Peyer's patch (tissue), 4 donors: ENCODE results near the gene ABCA13. TPM values are rescaled to one million over a fixed set of nuclear protein-coding genes. Genes with fewer than 3 reads are reported as not detected.

Experiments used
- DNase-seq, 3 donors: peaks; one replicate each; pipeline ENCODE4 v3.0.0-alpha.2; 2017 to 2019
- H3K27ac ChIP-seq, 4 donors: fragments of 200-600 bp; sonication (generic); one replicate each; pipeline ENCODE4 v1.5.1; 2016 to 2019
- H3K27me3 ChIP-seq, 2 donors: fragments of 200-600 bp; sonication (generic); one replicate each; pipeline ENCODE4 v1.5.1; 2019
- H3K36me3 ChIP-seq, 3 donors: fragments of 200-600 bp; sonication (generic); one replicate each; pipeline ENCODE4 v1.5.1; 2016 to 2019
- H3K4me1 ChIP-seq, 4 donors: fragments of 200-600 bp; sonication (generic); one replicate each; pipeline ENCODE4 v1.5.1; 2016 to 2019
- H3K4me3 ChIP-seq, 4 donors: fragments of 200-600 bp; sonication (generic); 1 replicate in 3 of 4; 2 replicates in 1 of 4; pipeline ENCODE4 v1.5.1; 2016 to 2019; ENCODE audit warnings: mild to moderate bottlenecking in 1 of 4
- H3K9me3 ChIP-seq, 4 donors: fragments of 200-600 bp; sonication (generic); one replicate each; pipeline ENCODE4 v1.5.1; 2016 to 2019; ENCODE audit warnings: mild to moderate bottlenecking in 1 of 4
- POLR2A ChIP-seq, 2 donors: fragments of 450-650 bp; IDR thresholded peaks; one replicate each; pipeline ENCODE4 v1.5.1; 2017; ENCODE audit warnings: antibody characterized with exemption in 2 of 2, mild to moderate bottlenecking in 2 of 2, moderate library complexity in 2 of 2
- total RNA-seq, 4 donors: library from RNA; depleted of rRNA; stranded (reverse); fragments of >200 nt; gene quantifications; one replicate each; pipeline ENCODE4 v1.1.0, GENCODE V29; 2016
- TF ChIP-seq, protein P1 (sequence below), 6 experiments: fragments of 450-650 bp in 4 of 6; fragments of 200-600 bp in 2 of 6; sonication (generic) in 1 of 6; IDR thresholded peaks; one replicate each; pipeline ENCODE4 v1.5.1; 2017 to 2019; ENCODE audit warnings: antibody characterized with exemption in 6 of 6, mild to moderate bottlenecking in 3 of 6, moderate library complexity in 1 of 6

ABCA13 gene
- total RNA-seq, 4 donors from 2014 or later = 0.53 to 2.7 (median 1.7) TPM

- Histone ChIP-seq H3K4me1 (no peaks in the 10 kb centered on the region), H3K27ac (no peak overlapping the region), H3K9me3 (no peaks in the 10 kb centered on the region), H3K36me3 (no peaks in the 10 kb centered on the region), H3K27me3 (no peaks in the 10 kb centered on the region), H3K4me3 (no peak overlapping the region)
- DNase-seq = no peak
- TF ChIP-seq, protein P1, sequence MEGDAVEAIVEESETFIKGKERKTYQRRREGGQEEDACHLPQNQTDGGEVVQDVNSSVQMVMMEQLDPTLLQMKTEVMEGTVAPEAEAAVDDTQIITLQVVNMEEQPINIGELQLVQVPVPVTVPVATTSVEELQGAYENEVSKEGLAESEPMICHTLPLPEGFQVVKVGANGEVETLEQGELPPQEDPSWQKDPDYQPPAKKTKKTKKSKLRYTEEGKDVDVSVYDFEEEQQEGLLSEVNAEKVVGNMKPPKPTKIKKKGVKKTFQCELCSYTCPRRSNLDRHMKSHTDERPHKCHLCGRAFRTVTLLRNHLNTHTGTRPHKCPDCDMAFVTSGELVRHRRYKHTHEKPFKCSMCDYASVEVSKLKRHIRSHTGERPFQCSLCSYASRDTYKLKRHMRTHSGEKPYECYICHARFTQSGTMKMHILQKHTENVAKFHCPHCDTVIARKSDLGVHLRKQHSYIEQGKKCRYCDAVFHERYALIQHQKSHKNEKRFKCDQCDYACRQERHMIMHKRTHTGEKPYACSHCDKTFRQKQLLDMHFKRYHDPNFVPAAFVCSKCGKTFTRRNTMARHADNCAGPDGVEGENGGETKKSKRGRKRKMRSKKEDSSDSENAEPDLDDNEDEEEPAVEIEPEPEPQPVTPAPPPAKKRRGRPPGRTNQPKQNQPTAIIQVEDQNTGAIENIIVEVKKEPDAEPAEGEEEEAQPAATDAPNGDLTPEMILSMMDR (IDR thresholded peaks at IDR 0.05) = no peak
- no peak for TF ChIP-seq POLR2A (IDR thresholded peaks at IDR 0.05)
Observed at GRCh38 chr7:48176356-48176893, 5.2 kb downstream of the ABCA13 start.

DNA sequence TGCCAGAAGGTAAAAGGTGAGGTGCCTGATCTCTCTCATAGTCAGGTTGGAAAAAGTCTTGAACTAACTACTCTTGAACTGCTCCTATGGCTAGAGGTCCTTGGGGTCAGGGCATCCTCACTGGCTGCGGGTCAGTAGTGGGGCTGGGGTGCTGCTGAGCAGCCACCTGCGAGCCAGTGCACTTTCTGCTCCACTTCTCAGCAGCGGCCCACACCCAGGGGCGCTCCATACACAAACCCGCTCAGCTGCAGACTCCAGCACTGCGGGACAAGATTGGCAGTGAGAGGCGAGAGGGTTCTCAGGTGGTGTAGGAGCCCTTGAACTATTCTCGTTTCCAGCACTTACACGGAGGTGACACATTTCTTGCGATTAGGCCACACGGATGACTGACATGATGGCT is 6.0 kb downstream of the ABCA13 start:
- TF ChIP-seq POLR2A (IDR thresholded peaks at IDR 0.05) = no peak
- TF ChIP-seq, protein P1 (IDR thresholded peaks at IDR 0.05) = no peak

DNA sequence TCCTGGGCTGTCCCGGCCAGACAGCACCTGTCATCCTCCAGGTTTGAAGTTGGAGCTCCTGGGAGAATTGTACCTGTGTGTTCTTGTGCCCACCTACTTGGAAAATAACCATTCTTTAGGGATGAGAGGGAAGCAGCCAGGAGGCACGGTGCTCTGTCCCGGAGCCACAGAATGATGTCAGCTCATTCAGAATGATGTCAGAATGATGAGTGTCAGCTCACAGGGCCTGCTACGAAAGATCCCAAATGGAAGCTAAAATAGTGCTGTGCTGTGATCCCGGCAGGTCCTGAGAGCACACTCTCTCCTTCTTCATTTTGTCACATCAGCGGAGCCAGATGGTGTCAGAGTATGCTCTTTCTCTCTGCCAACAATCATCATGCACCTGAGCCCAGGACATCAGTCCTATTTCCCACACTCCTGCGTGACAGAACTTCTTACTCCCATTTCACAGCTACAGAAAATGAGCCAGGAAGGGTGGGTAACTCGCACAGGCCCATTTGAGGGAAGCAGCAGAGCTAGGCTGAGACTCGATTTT is 8.3 kb downstream of the ABCA13 start:
- Histone ChIP-seq H3K36me3 (no peaks in the 10 kb centered on the region), H3K4me3 (no peak overlapping the region), H3K4me1 (no peaks in the 10 kb centered on the region), H3K27ac (no peak overlapping the region), H3K27me3 (no peaks in the 10 kb centered on the region), H3K9me3 (no peaks in the 10 kb centered on the region)
- no peak for DNase-seq
- TF ChIP-seq POLR2A (IDR thresholded peaks at IDR 0.05) = no peak

More for the DNA sequence above, 6.0 kb downstream of the ABCA13 start:
- H3K27me3 ChIP-seq = no peaks in the 10 kb centered on the region
- no peak for DNase-seq
- H3K27ac ChIP-seq = no peak overlapping the region
- no peaks in the 10 kb centered on the region for H3K9me3 ChIP-seq
- no peaks in the 10 kb centered on the region for H3K4me1 ChIP-seq
- H3K36me3 ChIP-seq = no peaks in the 10 kb centered on the region
- no peak overlapping the region for H3K4me3 ChIP-seq

- no peak for TF ChIP-seq POLR2A (IDR thresholded peaks at IDR 0.05)
- TF ChIP-seq, protein P1 (IDR thresholded peaks at IDR 0.05) = no peak
- Histone ChIP-seq H3K4me3 (no peak overlapping the region), H3K9me3 (no peaks in the 10 kb centered on the region), H3K36me3 (no peaks in the 10 kb centered on the region), H3K4me1 (no peaks in the 10 kb centered on the region), H3K27ac (no peak overlapping the region), H3K27me3 (no peaks in the 10 kb centered on the region)
- no peak for DNase-seq
Observed at GRCh38 chr7:48180981-48181380, 9.7 kb downstream of the ABCA13 start.

DNA sequence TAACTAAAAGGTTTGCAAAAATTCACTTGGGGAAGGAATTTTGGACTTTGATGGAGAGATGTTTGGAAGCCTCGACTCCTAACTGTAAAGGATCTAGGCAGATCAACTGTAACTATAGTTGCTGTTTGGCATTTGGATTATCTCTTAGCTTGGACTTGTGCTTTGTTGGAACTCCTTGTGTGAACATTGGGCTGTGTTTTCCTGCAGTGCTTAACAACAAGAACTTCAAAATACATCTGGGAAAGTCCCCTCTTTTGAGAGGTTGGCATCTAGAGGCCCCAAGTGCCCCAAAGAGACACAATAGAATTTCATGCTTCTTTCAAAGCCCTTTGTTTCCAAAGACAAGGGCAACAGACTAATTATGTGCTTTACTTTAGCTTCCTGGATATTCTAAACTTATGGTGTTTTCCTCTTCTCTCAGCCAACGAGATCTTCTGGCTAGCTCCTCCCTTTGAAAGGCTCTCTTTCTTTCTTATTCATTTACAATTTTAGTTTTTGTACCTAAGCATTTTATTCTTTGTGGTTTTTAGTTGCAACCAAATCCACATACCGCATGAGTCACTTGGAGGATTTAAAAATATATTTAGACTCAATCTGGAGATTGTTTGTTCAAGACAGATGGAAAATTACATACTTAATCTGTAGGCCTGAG is 11.6 kb downstream of the ABCA13 start:
- TF ChIP-seq, protein P1 (IDR thresholded peaks at IDR 0.05) = no peak
- Histone ChIP-seq H3K27me3 (no peaks in the 10 kb centered on the region), H3K36me3 (no peaks in the 10 kb centered on the region), H3K9me3 (no peaks in the 10 kb centered on the region), H3K4me1 (no peaks in the 10 kb centered on the region), H3K27ac (no peak overlapping the region), H3K4me3 (no peak overlapping the region)
- no peak for DNase-seq

GRCh38 chr7:48183370-48183743 is 12.1 kb downstream of the ABCA13 start:
- H3K9me3 ChIP-seq = no peaks in the 10 kb centered on the region
- no peaks in the 10 kb centered on the region for H3K27me3 ChIP-seq
- no peaks in the 10 kb centered on the region for H3K4me1 ChIP-seq
- no peak overlapping the region for H3K4me3 ChIP-seq
- no peaks in the 10 kb centered on the region for H3K36me3 ChIP-seq
- DNase-seq = no peak
- H3K27ac ChIP-seq = no peak overlapping the region
- TF ChIP-seq, protein P1 (IDR thresholded peaks at IDR 0.05) = no peak
- TF ChIP-seq POLR2A (IDR thresholded peaks at IDR 0.05) = no peak
